Stimulated activated naive CD8-positive, alpha-beta T cell treated with anti-CD3 and anti-CD28 coated beads, Interleukin-15, Interleukin-2, amounts not matched to agents 100 ng/mL and 50 ng/mL, for 24 hours (primary cell): ENCODE results near the gene ARR3.
"Not testable (repeated sequence)": the region's sequence is repeated elsewhere in the genome, so short reads cannot be mapped to it uniquely, and the experiment has no call there.

Experiments
- H3K27ac Mint-ChIP-seq: one replicate; pipeline ENCODE4 v1.8.0; 2021; ENCODE audit warnings: mild to moderate bottlenecking, mixed read lengths
- H3K27me3 Mint-ChIP-seq: one replicate; pipeline ENCODE4 v1.8.0; 2021; ENCODE audit warnings: mixed read lengths
- H3K36me3 Mint-ChIP-seq: one replicate; pipeline ENCODE4 v1.8.0; 2021; ENCODE audit warnings: low read depth, mixed read lengths
- H3K4me1 Mint-ChIP-seq: one replicate; pipeline ENCODE4 v1.8.0; 2021; ENCODE audit warnings: low read depth, mixed read lengths
- H3K4me3 Mint-ChIP-seq: one replicate; pipeline ENCODE4 v1.8.0; 2021; ENCODE audit warnings: mild to moderate bottlenecking, mixed read lengths
- H3K9me3 Mint-ChIP-seq: one replicate; pipeline ENCODE4 v1.8.0; 2021; ENCODE audit warnings: mixed read lengths

The ARR3 gene

GRCh38 chrX:70255452-70255851 lies 12.7 kb upstream of the ARR3 start:
- Mint-ChIP-seq H3K4me1 (peaks cover 27% of the 10 kb centered on the region), H3K9me3 (no peaks in the 10 kb centered on the region), H3K4me3 (no peak overlapping the region), H3K27ac (no peak overlapping the region), H3K27me3 (no peaks in the 10 kb centered on the region), H3K36me3 (peaks cover 7% of the 10 kb centered on the region)

DNA sequence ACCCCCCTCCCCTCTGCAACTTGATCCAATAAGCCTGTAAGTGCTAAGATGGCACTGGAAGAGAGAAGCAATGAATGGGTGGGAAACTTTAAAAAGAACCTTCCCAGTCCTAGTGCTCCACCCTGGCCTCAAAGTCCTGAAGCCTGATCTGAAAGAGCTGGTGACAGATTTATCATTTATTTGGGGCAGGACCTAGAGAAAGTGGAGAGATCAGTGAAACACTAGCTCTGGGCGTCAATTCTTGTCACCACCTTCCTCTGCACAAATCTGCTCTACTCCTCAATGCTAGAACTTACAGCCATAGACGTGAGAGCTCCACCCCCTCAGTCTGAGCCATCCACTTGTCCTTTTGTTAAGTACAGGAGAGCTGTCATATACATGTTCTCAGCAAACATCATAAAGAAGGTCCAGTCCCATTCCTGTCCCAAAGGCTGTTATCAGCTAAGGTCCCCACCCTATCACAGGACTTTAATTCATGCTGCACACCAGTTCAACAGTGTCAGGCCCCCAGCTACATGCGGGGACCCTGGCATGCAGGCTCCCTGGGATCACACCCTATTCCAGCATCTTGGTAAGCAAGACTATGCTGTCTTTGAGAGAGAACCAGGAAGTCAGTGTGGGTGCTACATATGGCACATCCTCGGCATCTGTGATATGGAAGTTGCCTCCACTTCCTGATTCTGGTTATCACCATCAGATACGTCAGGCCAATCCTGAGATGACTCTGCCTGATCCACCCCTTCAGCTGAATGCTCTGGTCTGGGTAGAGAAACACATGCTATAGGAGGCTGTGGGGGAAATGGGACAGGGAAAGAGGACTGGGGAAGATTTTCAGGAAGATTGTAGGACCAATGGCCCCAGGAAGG lies 10.5 kb upstream of the ARR3 start:
- Mint-ChIP-seq H3K9me3 (no peaks in the 10 kb centered on the region), H3K27ac (no peak overlapping the region), H3K4me1 (peaks cover 26% of the 10 kb centered on the region), H3K27me3 (no peaks in the 10 kb centered on the region), H3K36me3 (peaks cover 7% of the 10 kb centered on the region), H3K4me3 (no peak overlapping the region)

DNA sequence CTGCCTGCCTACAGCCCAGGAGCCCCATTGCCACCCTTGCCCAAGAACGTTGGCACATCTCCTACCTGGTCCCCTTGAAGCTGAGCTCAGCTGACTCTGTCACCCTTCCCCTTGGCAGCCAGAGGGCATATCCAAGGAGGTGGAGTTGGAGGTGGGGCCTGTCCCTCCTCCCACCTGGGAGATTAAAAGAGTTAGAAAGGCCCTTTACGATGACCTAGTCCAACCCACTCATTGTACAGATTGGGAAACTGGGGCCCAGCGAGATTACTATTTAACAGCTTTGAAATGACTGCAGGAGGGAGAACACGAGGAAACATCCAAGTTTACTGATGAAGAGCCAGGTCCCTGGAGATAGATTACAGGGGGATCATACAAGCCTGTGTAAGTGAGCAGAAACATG lies 8.0 kb upstream of the ARR3 start, which contains the start of gene P2RY4:
Gene P2RY4 (minus strand): TSS at position 101 of the 400 bp plus-strand sequence. CDS start 580 bp downstream, outside the sequence.
- no peaks in the 10 kb centered on the region for H3K36me3 Mint-ChIP-seq
- peaks cover 1% of the 10 kb centered on the region for H3K4me1 Mint-ChIP-seq
- no peaks in the 10 kb centered on the region for H3K9me3 Mint-ChIP-seq

GRCh38 chrX:70262952-70263567 lies 5.1 kb upstream of the ARR3 start:
- Mint-ChIP-seq H3K36me3 (no peaks in the 10 kb centered on the region), H3K4me1 (no peaks in the 10 kb centered on the region), H3K27me3 (no peaks in the 10 kb centered on the region), H3K9me3 (no peaks in the 10 kb centered on the region), H3K27ac (no peak overlapping the region), H3K4me3 (no peak overlapping the region)

More for the DNA sequence above, 8.0 kb upstream of the ARR3 start, which contains the start of gene P2RY4:
- Mint-ChIP-seq H3K27me3 (no peaks in the 10 kb centered on the region), H3K4me3 (no peak within 1 kb of the TSS), H3K27ac (no peak within 1 kb of the TSS)

- Mint-ChIP-seq H3K27ac (no peak overlapping the region), H3K9me3 (no peaks in the 10 kb centered on the region)
Observed at GRCh38 chrX:70264784-70265183, 3.4 kb upstream of the ARR3 start.

GRCh38 chrX:70274029-70274428 lies 5.9 kb downstream of the ARR3 start:
- H3K9me3 Mint-ChIP-seq, H3K27me3 Mint-ChIP-seq, H3K4me3 Mint-ChIP-seq, H3K4me1 Mint-ChIP-seq, H3K36me3 Mint-ChIP-seq, H3K27ac Mint-ChIP-seq: not testable (repeated sequence)

More at GRCh38 chrX:70264784-70265183, 3.4 kb upstream of the ARR3 start:
- H3K4me3 Mint-ChIP-seq, result no peak overlapping the region
- H3K27me3 Mint-ChIP-seq, result no peaks in the 10 kb centered on the region
- H3K4me1 Mint-ChIP-seq, result no peaks in the 10 kb centered on the region
- H3K36me3 Mint-ChIP-seq, result no peaks in the 10 kb centered on the region

DNA sequence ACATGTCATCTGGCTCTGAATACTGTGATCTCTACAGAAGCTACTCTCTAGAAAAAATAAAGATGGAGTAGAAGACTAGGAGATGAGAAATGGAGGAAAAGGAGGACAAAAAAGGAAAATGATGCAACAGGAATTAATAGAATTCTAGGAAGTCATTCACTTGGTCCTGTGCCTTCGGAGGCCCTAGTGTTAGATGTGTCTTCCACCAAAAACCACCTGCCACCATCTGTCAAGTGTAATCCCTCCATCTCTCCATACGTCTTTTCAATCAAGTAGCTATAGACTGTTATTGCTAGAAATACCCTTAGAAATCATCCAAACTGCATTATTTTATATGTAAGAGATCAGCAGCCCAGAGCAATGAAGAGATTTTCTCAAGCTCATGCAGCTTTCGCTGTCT lies 10.9 kb downstream of the ARR3 start:
- Mint-ChIP-seq H3K4me1 (no peaks in the 10 kb centered on the region), H3K4me3 (no peak overlapping the region), H3K9me3 (no peaks in the 10 kb centered on the region), H3K36me3 (peaks cover 14% of the 10 kb centered on the region), H3K27me3 (no peaks in the 10 kb centered on the region), H3K27ac (no peak overlapping the region)

GRCh38 chrX:70280573-70280972 lies 12.4 kb downstream of the ARR3 start:
- Mint-ChIP-seq H3K4me3 (no peak overlapping the region), H3K27ac (no peak overlapping the region), H3K4me1 (no peaks in the 10 kb centered on the region), H3K36me3 (peaks cover 14% of the 10 kb centered on the region), H3K9me3 (no peaks in the 10 kb centered on the region), H3K27me3 (no peaks in the 10 kb centered on the region)

GRCh38 chrX:70281951-70282350 lies 13.8 kb downstream of the ARR3 start, which contains the start of gene RAB41:
TSS of gene RAB41 (plus strand) at chrX:70282172. CDS start at chrX:70282218, 46 bp downstream.
- Mint-ChIP-seq H3K4me1 (no peaks in the 10 kb centered on the region), H3K27ac (no peak within 1 kb of the TSS), H3K9me3 (no peaks in the 10 kb centered on the region), H3K36me3 (peaks cover 24% of the 10 kb centered on the region), H3K27me3 (no peaks in the 10 kb centered on the region), H3K4me3 (no peak within 1 kb of the TSS)

DNA sequence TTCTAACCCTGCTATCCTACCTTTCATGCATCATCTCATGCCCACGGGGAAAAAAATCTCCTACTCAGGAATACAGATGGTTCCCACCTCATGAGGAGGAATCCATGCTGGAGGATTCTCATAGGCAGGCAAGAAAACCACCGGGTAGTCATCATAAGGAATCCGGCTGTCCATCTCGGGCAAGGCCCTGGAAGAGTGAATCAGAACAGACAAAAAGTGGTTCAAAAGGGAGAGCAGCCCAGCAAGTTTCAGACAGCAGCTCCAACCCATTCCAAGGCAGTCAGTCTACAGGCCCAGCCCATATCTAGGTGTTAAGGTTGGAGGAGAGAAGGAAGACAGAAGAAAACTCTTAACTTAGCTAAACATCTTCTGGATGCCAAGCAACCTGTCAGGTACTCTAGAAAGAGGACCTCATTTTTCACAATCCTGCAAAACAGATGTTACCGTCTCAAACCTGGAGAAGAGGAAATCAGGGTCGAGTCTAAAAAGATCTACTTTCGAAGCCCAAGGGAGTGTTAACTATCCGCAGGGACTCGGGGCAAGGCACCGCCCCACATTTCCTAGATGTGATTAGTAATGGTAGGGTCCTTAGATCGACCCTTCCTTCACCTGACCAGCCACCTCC lies 21.1 kb downstream of the ARR3 start:
- no peaks in the 10 kb centered on the region for H3K9me3 Mint-ChIP-seq
- peaks cover 10% of the 10 kb centered on the region for H3K36me3 Mint-ChIP-seq
- H3K4me3 Mint-ChIP-seq, result peak overlapping the region; percentile 93
- peaks cover 10% of the 10 kb centered on the region for H3K4me1 Mint-ChIP-seq
- H3K27me3 Mint-ChIP-seq, result no peaks in the 10 kb centered on the region
- H3K27ac Mint-ChIP-seq, result peak overlapping the region; percentile 86

DNA sequence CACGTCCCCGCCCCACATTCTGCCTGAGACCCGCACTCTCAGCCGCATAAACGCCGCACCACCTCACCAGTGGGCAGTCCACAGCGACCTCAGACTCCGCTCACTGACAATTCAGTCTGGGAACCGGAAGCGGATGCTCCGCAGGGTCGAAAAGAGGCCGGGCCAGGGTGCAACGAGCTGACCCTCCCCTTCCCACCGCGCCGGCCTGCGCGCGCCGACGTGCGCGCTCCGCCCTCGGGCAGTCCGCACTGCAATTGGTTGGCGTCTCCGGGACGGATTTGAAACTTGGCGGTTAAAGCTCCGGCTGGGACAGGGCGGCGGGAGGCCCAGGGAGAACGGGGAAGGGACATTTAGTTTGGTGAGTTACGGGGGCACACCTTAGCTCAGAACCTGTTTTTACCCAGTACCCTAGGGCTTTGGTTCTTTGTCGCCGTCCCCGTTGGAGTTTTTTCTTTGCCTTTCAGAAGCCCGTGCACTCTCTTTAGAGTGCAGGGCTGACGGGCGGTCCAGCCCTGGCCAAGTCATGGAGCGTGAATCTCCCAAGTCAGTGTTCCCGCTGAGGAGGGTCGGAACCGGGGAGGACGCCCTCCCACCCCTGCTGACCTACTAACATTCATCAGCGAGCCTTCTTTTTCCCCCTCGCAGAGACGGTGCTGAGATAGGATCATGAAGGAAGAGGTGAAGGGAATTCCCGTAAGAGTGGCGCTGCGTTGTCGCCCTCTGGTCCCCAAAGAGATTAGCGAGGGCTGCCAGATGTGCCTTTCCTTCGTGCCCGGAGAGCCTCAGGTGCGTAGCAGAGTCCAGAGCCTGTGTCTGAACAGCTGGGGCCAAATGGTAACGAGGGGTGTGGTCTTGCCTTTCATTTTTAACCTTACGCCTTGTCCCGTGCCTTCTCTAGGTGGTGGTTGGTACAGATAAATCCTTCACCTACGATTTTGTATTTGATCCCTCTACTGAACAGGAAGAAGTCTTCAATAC lies 21.9 kb downstream of the ARR3 start, which contains the start of the genes KIF4A and PDZD11:
Gene KIF4A (plus strand): TSS at position 312 of the 978 bp plus-strand sequence. CDS start 355 bp downstream, at position 667.
Gene PDZD11 (minus strand): TSS at position 135 of the 978 bp plus-strand sequence. CDS start 586 bp downstream, outside the sequence.
- no peaks in the 10 kb centered on the region for H3K9me3 Mint-ChIP-seq
- peaks cover 10% of the 10 kb centered on the region for H3K36me3 Mint-ChIP-seq
- H3K27ac Mint-ChIP-seq, result peak within 1 kb of the TSS; percentile 86
- H3K4me1 Mint-ChIP-seq, result peaks cover 10% of the 10 kb centered on the region
- H3K27me3 Mint-ChIP-seq, result no peaks in the 10 kb centered on the region
- H3K4me3 Mint-ChIP-seq, result peak within 1 kb of the TSS; percentile 93

- Mint-ChIP-seq H3K36me3 (peaks cover 4% of the 10 kb centered on the region), H3K4me3 (no peak overlapping the region), H3K4me1 (peaks cover 10% of the 10 kb centered on the region), H3K27ac (no peak overlapping the region), H3K27me3 (no peaks in the 10 kb centered on the region), H3K9me3 (no peaks in the 10 kb centered on the region)
Observed at GRCh38 chrX:70292788-70293187, 24.7 kb downstream of the ARR3 start.

- no peaks in the 10 kb centered on the region for H3K27me3 Mint-ChIP-seq
- peaks cover 7% of the 10 kb centered on the region for H3K4me1 Mint-ChIP-seq
- no peak overlapping the region for H3K4me3 Mint-ChIP-seq
- peaks cover 4% of the 10 kb centered on the region for H3K36me3 Mint-ChIP-seq
- no peaks in the 10 kb centered on the region for H3K9me3 Mint-ChIP-seq
- H3K27ac Mint-ChIP-seq, result no peak overlapping the region
Observed at GRCh38 chrX:70293621-70294020, 25.5 kb downstream of the ARR3 start.

DNA sequence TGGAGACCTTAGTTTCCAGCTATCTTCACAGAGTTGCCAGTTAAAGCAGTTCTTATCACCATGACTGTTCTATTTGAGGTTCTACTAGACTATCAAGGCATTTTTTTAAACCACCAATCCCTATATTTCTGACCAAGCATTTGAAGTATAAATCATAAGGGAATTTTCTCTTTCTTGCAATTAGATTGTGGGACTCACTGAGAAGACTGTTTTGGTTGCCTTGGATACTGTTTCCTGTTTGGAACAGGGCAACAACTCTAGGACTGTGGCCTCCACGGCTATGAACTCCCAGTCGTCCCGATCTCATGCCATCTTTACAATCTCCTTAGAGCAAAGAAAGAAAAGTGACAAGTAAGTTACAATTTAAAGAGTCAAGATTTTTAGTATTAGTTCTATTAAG lies 33.6 kb downstream of the ARR3 start:
- H3K4me1 Mint-ChIP-seq, result no peaks in the 10 kb centered on the region
- no peaks in the 10 kb centered on the region for H3K27me3 Mint-ChIP-seq
- H3K9me3 Mint-ChIP-seq, result no peaks in the 10 kb centered on the region
- no peak overlapping the region for H3K4me3 Mint-ChIP-seq
- H3K36me3 Mint-ChIP-seq, result peaks cover 42% of the 10 kb centered on the region
- H3K27ac Mint-ChIP-seq, result no peak overlapping the region
